Choroid plexus epithelial cell (primary cell): ENCODE results near the gene SCGB3A2.
"Not testable (repeated sequence)": the region's sequence is repeated elsewhere in the genome, so short reads cannot be mapped to it uniquely, and the experiment has no call there.

Experiments
- DNase-seq: peaks from one replicate; pipeline ENCODE4 v3.0.0-alpha.2; 2010; ENCODE audit warnings: low read depth
- H3K4me3 ChIP-seq: 2 replicates; pipeline ENCODE4 v1.5.1; 2011; ENCODE audit warnings: low read depth, mild to moderate bottlenecking, control low read depth, low read length, moderate library complexity
- TF ChIP-seq, protein P1 (sequence below): conservative IDR thresholded peaks from 2 replicates; pipeline ENCODE4 v1.5.1; 2011; ENCODE audit warnings: low read depth, mild to moderate bottlenecking, control low read depth, inconsistent platforms, low read length, moderate library complexity

The SCGB3A2 gene

DNA sequence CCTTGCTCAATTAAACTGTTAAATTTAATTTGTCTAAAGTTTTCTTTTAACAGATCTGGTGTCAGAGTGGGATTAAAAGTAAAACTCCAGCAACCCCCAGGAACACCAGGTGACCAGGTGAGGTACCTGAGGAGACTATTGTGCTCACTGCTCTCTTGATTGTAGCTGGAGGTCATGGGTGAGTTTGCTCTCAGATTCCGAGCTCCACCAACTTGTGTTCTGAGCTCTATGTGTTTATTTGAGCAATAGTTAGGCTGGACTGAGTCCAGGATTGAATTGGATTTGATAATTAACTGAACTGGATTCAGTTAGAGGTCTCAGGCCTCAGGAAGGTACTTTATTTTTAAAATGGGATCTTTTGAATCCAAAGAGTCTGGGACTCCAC, 17.9 kb upstream of the SCGB3A2 start:
- no peak overlapping the region for H3K4me3 ChIP-seq
- TF ChIP-seq, protein P1, sequence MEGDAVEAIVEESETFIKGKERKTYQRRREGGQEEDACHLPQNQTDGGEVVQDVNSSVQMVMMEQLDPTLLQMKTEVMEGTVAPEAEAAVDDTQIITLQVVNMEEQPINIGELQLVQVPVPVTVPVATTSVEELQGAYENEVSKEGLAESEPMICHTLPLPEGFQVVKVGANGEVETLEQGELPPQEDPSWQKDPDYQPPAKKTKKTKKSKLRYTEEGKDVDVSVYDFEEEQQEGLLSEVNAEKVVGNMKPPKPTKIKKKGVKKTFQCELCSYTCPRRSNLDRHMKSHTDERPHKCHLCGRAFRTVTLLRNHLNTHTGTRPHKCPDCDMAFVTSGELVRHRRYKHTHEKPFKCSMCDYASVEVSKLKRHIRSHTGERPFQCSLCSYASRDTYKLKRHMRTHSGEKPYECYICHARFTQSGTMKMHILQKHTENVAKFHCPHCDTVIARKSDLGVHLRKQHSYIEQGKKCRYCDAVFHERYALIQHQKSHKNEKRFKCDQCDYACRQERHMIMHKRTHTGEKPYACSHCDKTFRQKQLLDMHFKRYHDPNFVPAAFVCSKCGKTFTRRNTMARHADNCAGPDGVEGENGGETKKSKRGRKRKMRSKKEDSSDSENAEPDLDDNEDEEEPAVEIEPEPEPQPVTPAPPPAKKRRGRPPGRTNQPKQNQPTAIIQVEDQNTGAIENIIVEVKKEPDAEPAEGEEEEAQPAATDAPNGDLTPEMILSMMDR: no peak
- no peak for DNase-seq

DNA sequence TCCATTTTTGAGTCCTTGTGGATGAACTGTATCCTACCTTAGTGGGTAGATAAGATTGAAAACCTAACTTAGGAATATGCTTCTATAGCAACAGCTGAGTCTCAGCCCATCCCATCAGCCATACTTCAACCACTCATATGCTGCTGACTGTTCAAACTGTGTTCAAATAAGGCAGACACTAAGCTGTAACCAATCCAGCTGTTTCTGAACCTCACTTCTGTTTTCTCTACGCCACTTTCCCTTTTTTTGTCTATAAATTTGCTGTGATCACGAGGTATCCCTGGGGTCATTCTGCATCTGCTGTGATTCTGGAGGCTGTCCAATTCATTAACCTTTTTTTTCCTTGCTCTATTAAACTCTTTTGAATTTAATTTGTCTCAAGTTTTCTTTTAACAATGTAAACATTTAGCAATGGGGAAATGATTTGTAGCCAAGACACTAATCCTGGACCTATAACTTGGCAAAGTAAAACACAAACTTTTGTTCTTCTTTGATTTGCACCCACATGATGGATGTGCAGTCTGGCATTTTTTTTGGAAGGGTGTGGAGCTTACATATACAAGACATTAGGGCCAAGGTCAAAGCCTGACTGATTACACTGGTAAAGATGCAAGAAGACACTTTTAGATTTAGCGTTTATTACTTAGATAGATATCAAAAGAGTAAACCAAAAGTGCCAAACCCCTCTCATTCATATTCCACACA, 14.9 kb upstream of the SCGB3A2 start:
- no peak for DNase-seq
- H3K4me3 ChIP-seq: no peak overlapping the region
- TF ChIP-seq, protein P1: no peak

DNA sequence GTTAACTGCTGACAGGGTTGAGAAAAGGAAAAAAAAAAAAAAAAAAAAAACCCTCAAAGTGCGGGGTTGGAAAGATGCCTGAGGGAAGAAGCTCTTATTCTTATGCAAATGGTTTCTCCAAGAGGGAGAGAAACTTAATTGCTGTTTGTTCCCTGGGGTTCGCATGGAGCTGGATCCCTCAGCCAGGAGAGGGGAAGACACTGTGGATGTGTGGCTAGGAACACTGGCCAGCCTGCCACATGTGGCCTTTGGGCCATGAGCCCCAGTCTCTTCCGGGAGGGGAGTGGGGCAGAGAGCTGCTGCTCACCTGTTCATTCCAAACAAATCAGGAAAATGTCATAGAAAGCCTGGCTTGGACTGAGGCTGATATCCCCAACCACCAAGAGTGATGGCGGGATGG, 9.4 kb upstream of the SCGB3A2 start:
- no peak for DNase-seq
- H3K4me3 ChIP-seq: no peak overlapping the region
- TF ChIP-seq, protein P1: no peak

DNA sequence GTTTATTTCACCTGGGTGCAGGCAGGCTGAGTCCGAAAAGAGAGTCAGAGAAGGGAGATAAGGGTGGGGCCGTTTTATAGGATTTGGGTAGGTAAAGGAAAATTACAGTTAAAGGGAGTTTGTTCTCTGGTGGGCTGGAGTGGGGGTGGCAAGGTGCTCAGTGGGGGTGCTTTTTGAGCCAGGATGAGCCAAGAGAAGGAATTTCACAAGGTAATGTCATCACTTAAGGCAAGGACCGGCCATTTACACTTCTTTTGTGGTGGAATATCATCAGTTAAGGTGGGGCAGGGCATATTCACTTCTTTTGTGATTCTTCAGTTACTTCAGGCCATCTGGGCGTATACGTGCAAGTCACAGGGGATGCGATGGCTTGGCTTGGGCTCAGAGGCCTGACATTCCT, 8.6 kb upstream of the SCGB3A2 start:
- DNase-seq, H3K4me3 ChIP-seq: not testable (repeated sequence)

DNA sequence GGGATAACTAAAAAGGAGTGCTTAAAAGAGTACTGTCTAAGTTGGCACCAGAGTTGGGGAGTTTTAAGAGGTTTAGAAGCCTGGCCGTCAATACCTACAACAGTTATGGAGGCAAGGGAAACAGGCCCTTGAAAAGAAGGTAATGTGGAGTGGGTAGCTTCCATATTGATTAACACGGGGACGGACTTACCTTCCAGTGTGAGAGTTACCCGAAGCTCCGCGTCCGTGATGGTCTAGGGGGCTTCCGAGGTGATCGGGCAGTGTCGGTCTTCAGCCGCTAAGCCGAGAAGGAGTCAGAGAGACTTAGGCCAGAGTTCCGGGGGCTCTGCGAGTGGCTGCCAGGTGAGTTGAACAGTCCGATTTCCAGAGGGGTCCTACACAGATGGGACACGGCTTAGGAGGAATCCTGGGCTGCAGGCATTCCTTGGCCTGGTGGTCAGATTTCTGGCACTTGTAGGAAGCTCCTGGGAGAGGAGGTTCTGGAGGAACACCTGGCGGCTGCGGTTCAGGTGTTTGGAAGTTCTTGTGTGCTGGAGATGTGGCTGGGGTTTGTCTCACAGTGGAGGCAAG, 6.4 kb upstream of the SCGB3A2 start:
- H3K4me3 ChIP-seq, DNase-seq: not testable (repeated sequence)

DNA sequence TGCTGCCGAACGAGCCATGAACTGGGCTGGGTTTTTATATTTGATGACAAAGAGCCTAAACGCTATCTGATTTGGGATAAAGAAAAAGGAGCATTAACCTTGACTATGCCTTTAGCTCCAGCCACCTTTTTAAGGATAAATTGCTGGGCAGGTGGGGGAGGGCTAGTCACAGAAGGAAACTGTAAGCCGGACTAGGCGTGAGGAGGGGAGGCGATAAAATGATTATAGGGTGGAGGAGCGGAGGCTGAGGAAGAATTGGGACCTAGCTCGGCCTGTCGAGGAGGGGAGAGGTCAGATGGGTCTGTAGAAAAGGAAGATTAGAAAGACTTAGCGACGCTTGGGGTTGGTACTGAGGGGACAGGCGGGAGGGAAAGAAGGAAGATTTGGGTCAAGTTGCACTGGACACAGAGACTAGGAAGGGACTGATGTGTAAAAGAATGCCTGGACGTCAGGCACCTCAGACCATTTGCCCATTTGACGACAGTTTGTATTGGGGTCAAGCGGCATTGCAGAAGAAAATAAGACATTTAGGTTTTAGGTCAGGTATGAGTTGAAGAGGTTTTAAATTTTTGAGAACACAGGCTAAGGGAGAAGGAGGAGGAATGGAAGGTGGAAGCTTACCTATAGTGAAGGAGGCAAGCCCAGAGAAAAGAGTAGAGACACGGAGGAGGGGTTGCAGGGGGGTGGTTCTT, 5.6 kb upstream of the SCGB3A2 start:
- not testable (repeated sequence) for DNase-seq, H3K4me3 ChIP-seq

DNA sequence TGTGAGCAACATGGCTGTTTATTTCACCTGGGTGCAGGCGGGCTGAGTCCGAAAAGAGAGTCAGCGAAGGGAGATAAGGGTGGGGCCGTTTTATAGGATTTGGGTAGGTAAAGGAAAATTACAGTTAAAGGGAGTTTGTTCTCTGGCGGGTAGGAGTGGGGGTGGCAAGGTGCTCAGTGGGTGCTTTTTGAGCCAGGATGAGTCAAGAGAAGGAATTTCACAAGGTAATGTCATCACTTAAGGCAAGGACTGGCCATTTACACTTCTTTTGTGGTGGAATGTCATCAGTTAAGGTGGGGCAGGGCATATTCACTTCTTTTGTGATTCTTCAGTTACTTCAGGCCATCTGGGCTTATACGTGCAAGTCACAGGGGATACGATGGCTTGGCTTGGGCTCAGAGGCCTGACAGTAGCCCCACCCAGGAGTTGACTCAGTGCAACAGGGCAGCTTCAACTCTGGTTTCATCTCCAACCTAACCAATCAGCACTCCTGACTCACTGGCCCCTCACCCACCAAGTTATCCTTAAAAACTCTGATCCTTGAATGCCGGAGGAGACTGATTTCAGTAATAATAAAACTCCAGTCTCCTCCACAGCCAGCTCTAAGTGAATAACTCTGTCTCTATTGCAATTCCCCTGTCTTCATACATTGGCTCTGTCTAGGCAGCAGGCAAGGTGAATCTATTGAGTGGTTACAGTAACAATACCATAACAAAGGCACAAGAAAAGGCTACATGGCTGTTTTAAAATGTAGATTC, 4.2 kb upstream of the SCGB3A2 start:
- DNase-seq, H3K4me3 ChIP-seq: not testable (repeated sequence)

DNA sequence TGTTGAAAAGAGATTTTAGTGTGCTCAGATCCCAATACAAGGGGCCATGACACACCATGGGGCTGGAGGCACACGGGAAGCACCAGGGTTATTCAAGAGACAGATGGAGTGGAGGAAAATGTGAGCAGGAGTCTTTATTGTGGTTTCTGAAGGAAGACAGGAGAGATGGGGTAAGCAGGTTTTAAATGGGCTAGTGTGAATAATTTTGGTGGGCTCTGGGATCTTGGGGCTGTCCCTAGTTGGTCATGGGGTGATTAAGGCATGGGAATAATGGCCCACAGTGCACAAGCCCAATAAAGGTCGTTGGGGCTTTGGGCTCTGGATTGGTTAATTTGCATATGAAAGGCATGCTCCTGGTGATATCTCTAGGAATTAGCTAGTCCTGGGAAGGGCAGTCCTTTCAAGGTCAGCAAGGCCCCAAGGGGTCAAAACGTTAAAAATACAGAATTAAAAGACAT, 3.6 kb upstream of the SCGB3A2 start:
- DNase-seq: no peak
- TF ChIP-seq, protein P1: no peak
- H3K4me3 ChIP-seq: no peak overlapping the region

DNA sequence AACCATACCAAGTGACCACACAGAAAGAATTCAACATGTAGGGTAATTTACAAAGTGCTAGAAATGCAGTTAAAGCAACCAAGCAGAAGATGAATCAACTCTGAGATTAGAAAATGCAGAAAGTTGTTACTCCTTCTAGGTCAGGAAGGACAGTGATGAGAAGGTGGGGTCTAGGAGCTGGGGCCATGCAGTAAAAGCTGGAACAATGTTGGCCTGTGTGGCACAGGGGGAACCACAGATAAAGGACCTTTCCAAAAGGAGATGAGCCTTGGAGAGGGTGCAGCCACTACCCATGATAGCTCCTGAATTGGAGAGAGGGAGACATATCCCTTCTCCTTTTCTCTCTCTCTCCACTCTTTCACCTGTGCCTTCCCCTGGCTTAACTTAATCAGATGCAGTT, 2.4 kb upstream of the SCGB3A2 start:
- no peak overlapping the region for H3K4me3 ChIP-seq
- no peak for DNase-seq
- TF ChIP-seq, protein P1: no peak
